HEK293T (cell line): ENCODE results near the gene KIF1A.
"Not testable (repeated sequence)": the region's sequence is repeated elsewhere in the genome, so short reads cannot be mapped to it uniquely, and the experiment has no call there.

ENCODE experiments used
- CTCF ChIA-PET: fragments of 350-600 bp; formaldehyde crosslinking; extraction: SDS; loops from one replicate; lab custom pipeline; 2021; ENCODE audit warnings: antibody characterized with exemption, inconsistent platforms; lab: Yijun Ruan, JAX
- POLR2A ChIA-PET: fragments of 350-600 bp; formaldehyde crosslinking; extraction: SDS; loops from one replicate; lab custom pipeline; 2020; ENCODE audit warnings: antibody characterized with exemption, inconsistent platforms; lab: Yijun Ruan, JAX
- DNase-seq: peaks from one replicate; pipeline ENCODE4 v3.0.0; 2012; ENCODE audit warnings: mixed read lengths; ENCODE audit errors: extremely low spot score
- ARNT ChIP-seq: fragments of 450-650 bp; IDR thresholded peaks from 2 replicates; pipeline ENCODE4 v1.6.1; 2017; ENCODE audit warnings: mild to moderate bottlenecking
- BHLHE40 ChIP-seq: fragments of 450-650 bp; IDR thresholded peaks from 2 replicates; pipeline ENCODE4 v1.6.1; 2016; ENCODE audit warnings: mild to moderate bottlenecking, moderate library complexity, borderline replicate concordance
- CTBP1 ChIP-seq: fragments of 450-650 bp; IDR thresholded peaks from 2 replicates; pipeline ENCODE4 v1.6.1; 2016; ENCODE audit warnings: borderline replicate concordance
- ELF4 ChIP-seq: fragments of 450-650 bp; IDR thresholded peaks from 2 replicates; pipeline ENCODE4 v1.6.1; 2017; ENCODE audit warnings: antibody characterized with exemption
- FOXA1 ChIP-seq: fragments of 450-650 bp; IDR thresholded peaks from 2 replicates; pipeline ENCODE4 v1.6.1; 2016; ENCODE audit warnings: mild to moderate bottlenecking
- FOXK2 ChIP-seq: fragments of 450-650 bp; IDR thresholded peaks from 2 replicates; pipeline ENCODE4 v1.6.1; 2016; ENCODE audit warnings: mild to moderate bottlenecking
- FOXM1 ChIP-seq: fragments of 450-650 bp; IDR thresholded peaks from 2 replicates; pipeline ENCODE4 v1.6.1; 2017; ENCODE audit warnings: mild to moderate bottlenecking, borderline replicate concordance
- HDGF ChIP-seq: fragments of 450-650 bp; IDR thresholded peaks from 2 replicates; pipeline ENCODE4 v1.6.1; 2017; ENCODE audit warnings: antibody characterized with exemption, borderline replicate concordance
- L3MBTL2 ChIP-seq: fragments of 450-650 bp; conservative IDR thresholded peaks from 2 replicates; pipeline ENCODE4 v1.6.1; 2016; ENCODE audit warnings: mild to moderate bottlenecking
- LEF1 ChIP-seq: fragments of 450-650 bp; IDR thresholded peaks from 2 replicates; pipeline ENCODE4 v1.6.1; 2017; ENCODE audit warnings: mild to moderate bottlenecking, borderline replicate concordance
- NFRKB ChIP-seq: fragments of 450-650 bp; IDR thresholded peaks from 2 replicates; pipeline ENCODE4 v1.6.1; 2016; ENCODE audit warnings: mild to moderate bottlenecking, moderate library complexity
- SP1 ChIP-seq: fragments of 450-650 bp; IDR thresholded peaks from 2 replicates; pipeline ENCODE4 v1.6.1; 2017
- SUZ12 ChIP-seq: fragments of 450-650 bp; IDR thresholded peaks from 2 replicates; pipeline ENCODE4 v1.6.1; 2016; ENCODE audit warnings: mild to moderate bottlenecking
- TARDBP ChIP-seq: fragments of 450-650 bp; IDR thresholded peaks from 2 replicates; pipeline ENCODE4 v1.6.1; 2016
- ZNF384 ChIP-seq: fragments of 450-650 bp; IDR thresholded peaks from 2 replicates; pipeline ENCODE4 v1.6.1; 2016
- TF ChIP-seq, protein P1 (sequence below): fragments of 450-650 bp; IDR thresholded peaks from 2 replicates; pipeline ENCODE4 v1.6.1; 2016

KIF1A gene

GRCh38 chr2:240687045-240687740 lies 132.8 kb downstream of the KIF1A start:
- TF ChIP-seq SUZ12 (no peak), CTBP1 (no peak), BHLHE40 (no peak), ARNT (no peak), L3MBTL2 (no peak), ELF4 (no peak), NFRKB (no peak), HDGF (no peak), LEF1 (no peak), FOXM1 (no peak), SP1 (no peak), FOXA1 (no peak), FOXK2 (no peak), ZNF384 (no peak), TARDBP (no peak)
- TF ChIP-seq, protein P1, sequence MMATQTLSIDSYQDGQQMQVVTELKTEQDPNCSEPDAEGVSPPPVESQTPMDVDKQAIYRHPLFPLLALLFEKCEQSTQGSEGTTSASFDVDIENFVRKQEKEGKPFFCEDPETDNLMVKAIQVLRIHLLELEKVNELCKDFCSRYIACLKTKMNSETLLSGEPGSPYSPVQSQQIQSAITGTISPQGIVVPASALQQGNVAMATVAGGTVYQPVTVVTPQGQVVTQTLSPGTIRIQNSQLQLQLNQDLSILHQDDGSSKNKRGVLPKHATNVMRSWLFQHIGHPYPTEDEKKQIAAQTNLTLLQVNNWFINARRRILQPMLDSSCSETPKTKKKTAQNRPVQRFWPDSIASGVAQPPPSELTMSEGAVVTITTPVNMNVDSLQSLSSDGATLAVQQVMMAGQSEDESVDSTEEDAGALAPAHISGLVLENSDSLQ = no peak
- DNase-seq = no peak
- ChIA-PET POLR2A (no interaction called here), CTCF (no interaction called here)

DNA sequence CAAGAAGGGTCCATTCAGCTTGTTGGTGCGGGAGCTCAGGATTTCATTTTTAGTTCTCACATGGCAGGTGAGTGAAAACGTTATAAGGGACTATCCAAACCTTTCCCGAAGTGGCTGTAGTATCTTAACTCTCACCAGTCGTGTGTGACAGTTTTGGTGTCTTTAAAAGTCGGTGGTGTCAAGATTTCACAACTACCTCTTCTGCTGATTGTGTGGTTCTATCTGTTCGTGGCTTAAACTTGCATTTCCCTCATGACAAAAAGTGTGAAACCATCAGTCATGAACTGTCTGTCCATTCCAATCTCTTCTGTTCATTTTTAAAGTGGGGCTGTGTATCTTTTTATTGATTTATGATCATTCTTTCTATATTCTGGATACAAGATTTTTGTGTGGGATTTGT lies 133.6 kb downstream of the KIF1A start:
- CTCF ChIA-PET = no interaction called here
- POLR2A ChIA-PET = no interaction called here
- no peak for DNase-seq
- TF ChIP-seq HDGF (no peak), ZNF384 (no peak), FOXK2 (no peak), ARNT (no peak), L3MBTL2 (no peak), BHLHE40 (no peak), CTBP1 (no peak), ELF4 (no peak), FOXM1 (no peak), SP1 (no peak), TARDBP (no peak), SUZ12 (no peak), NFRKB (no peak), FOXA1 (no peak), LEF1 (no peak)

- CTCF ChIA-PET = interaction anchor here (1.2 kb wide), 1 partner anchor 154 kb away, joined by 5 read pairs; no protein-coding TSS in a partner anchor
- DNase-seq = no peak
- TF ChIP-seq, protein P1 = no peak
- POLR2A ChIA-PET = no interaction called here
Observed at GRCh38 chr2:240685771-240686371, 134.1 kb downstream of the KIF1A start.

DNA sequence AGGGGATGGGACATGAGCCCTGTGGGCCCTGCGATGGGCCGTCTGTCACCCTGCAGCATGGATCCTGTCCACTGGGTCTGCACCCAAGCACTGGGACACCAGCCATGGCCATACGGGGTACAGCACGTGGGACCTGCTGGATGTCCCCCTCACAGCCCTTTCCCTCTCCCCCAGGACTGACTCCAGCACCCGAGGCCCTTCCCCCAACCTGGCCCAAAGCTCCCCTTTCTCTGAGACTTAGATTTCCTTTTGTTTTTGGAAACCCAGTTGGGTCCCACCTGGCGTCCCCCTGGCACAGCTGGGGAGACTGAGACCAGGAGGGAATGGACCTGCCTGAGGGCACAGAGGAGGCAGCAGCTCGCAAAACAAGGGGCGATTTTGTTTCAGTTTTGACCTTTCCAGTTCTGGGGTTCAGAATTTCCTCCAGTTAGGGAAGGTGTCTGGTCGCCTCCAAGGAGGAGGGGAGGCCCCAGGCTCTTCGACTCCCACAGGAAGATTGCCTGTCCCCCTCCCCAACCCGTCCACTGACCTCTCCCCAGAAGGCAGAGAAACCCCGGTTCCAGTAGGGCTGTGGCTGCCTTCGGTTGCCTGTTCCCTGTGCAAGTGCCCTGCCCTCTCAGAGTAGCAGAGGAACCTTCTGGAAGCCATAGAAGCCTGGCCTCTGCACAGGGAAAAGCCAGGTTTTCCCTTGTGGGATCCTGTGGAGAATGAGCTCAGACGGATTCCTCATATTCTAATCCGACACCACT lies 135.9 kb downstream of the KIF1A start:
- CTCF ChIA-PET = interaction anchor here (1.2 kb wide), 1 partner anchor 156 kb away, joined by 5 read pairs; no protein-coding TSS in a partner anchor
- POLR2A ChIA-PET, DNase-seq: not testable (repeated sequence)

- DNase-seq, CTCF ChIA-PET, POLR2A ChIA-PET: not testable (repeated sequence)
Observed at GRCh38 chr2:240683329-240683979, 136.6 kb downstream of the KIF1A start.

DNA sequence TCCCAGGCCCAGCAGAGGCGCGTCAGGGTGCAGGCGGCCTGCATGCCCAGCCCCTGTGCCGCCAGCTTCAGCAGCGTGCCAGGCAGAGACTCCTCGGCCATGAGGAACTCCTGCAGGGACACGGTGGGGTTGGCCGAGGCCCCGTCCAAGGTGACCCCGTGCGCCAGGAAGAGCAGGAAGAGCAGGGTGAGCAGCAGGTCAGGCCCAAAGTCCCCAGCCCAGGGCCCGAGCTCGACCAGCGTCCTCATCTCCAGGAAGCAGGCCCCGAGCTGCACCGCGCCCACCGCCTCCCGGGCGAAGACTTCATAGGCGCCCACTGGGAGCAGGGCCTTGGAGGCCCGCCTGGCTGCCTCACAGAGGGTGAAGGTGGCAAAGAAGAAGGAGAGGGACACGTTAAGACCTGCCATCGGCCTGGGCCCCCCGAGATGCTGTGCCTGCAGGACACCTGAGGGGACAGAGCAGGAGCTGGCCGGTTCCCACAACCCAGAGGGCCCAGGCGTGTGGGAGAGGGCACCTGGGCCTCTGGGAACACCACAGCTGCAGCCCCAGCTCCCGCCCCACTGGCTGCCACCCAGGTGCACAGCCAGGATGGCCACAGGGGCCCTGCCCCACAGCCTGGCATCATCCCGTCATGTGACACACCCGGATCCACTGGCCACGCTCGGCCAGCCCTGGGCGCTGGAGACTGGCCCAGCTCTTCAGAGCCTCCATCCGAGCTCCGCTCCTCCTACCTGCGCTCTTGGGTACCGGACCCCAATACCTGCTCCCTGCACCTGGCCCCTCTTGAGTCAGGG lies 137.4 kb downstream of the KIF1A start, which contains the start of gene AQP12B:
AQP12B (minus strand) TSS at position 455 of the 794 bp plus-strand sequence; CDS start at position 407, 48 bp downstream.
- CTCF ChIA-PET = not testable (repeated sequence)

DNA sequence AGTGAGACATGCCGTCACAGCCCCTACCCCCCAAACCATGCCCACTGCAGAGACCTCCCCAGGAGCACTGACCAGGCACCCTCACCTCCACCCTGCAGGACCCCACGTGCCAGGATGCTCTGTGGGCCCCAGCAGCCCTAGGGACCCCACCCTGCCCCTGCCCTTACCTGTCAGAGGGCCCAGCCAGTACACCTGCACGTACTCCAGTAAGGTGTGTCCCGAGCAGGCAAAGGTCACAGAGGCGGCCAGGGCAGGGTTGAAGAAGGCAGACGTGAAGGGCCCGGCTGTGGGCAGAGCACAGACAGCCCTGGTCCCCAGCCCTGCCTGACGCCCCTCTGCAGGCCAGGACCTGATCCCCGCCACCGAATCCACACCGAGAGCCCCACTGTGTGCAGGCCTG lies 139.8 kb downstream of the KIF1A start:
- POLR2A ChIA-PET, DNase-seq, CTCF ChIA-PET: not testable (repeated sequence)

More for the DNA sequence above, 137.4 kb downstream of the KIF1A start, which contains the start of gene AQP12B:
- POLR2A ChIA-PET, DNase-seq: not testable (repeated sequence)

GRCh38 chr2:240678909-240679308 lies 141.1 kb downstream of the KIF1A start:
- POLR2A ChIA-PET, CTCF ChIA-PET, DNase-seq: not testable (repeated sequence)

DNA sequence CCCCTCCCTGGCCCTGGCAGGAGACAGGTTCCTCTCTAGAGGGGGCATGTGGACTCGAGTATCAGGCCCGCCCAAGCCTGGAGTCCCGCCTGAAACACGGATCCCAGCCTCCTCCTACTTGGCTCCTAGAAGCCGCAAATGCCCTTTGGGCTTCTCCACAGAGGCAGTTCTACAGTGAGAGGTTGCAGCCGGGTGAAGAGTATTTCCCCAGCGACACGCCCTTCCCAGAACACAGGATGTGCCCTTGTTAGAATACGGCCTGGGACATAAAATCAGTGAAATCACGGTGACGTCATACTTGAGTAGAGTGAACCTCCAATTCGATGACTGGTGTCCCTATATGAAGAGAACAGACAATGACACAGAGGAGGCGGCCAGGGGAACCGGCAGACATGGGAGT lies 142.0 kb downstream of the KIF1A start:
- CTCF ChIA-PET, POLR2A ChIA-PET, DNase-seq: not testable (repeated sequence)

DNA sequence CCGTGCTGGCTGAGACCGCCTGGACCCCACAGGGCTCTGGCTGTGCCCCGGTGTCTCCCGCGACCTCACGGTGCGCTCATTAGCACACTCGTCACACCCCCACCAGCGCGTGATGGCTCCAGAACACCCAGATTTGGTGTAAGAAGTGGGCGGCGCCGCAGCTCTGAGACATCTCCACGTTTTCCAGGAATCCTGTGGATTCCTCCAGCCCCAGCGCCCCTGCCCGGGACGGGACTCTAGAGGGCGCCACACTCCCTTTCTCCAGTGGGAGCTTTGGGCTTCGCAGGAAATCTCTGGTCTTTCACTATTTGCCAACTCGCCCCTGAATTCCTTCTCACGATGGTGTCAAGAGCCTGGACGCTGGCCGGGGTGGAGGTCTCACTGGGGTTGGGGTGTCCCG lies 144.7 kb downstream of the KIF1A start:
- DNase-seq, POLR2A ChIA-PET, CTCF ChIA-PET: not testable (repeated sequence)

GRCh38 chr2:240674461-240675184 lies 145.4 kb downstream of the KIF1A start:
- DNase-seq, POLR2A ChIA-PET, CTCF ChIA-PET: not testable (repeated sequence)
